Activated T-helper 2 cell treated with anti-CD3 and anti-CD28 coated beads, Interferon-gamma antibody, Interleukin-2, Interleukin-4, amounts not matched to agents 10 μg/mL and 5 μg/mL and 100 μg/mL, durations not matched to agents 14 hours and 24 hours and 36 hours (primary cell): ENCODE measurements around the gene RAB4A. TPM values are rescaled to one million over a fixed set of nuclear protein-coding genes. Genes with fewer than 3 reads are reported as not detected.

Experiments
- DNase-seq: peaks from one replicate; pipeline ENCODE4 v3.0.0; 2021; ENCODE audit warnings: low spot score
- H3K27ac Mint-ChIP-seq: one replicate; pipeline ENCODE4 v1.8.0; 2021; ENCODE audit warnings: mixed read lengths
- H3K27me3 Mint-ChIP-seq: one replicate; pipeline ENCODE4 v1.8.0; 2021; ENCODE audit warnings: low read depth, mixed read lengths
- H3K36me3 Mint-ChIP-seq: one replicate; pipeline ENCODE4 v1.8.0; 2021; ENCODE audit warnings: low read depth, mixed read lengths
- H3K4me1 Mint-ChIP-seq: one replicate; pipeline ENCODE4 v1.8.0; 2021; ENCODE audit warnings: low read depth, mixed read lengths
- H3K4me3 Mint-ChIP-seq: one replicate; pipeline ENCODE4 v1.8.0; 2021; ENCODE audit warnings: low read depth, mild to moderate bottlenecking, moderate library complexity, mixed read lengths
- H3K9me3 Mint-ChIP-seq: one replicate; pipeline ENCODE4 v1.8.0; 2021; ENCODE audit warnings: mixed read lengths
- intact Hi-C: fragments of 100-400 bp; cut with micrococcal nuclease; formaldehyde crosslinking; loops from one replicate; pipeline ENCODE4 v1.15.1; 2023
- total RNA-seq: library from RNA; stranded (reverse); gene quantifications from 2 replicates; pipeline ENCODE4 v1.2.3, GENCODE V29; 2022

The RAB4A gene
- total RNA-seq, 1 donor from 2014 or later = 25.7 TPM

- intact Hi-C loops = no loop called here
- Mint-ChIP-seq H3K9me3 (no peaks in the 10 kb centered on the region), H3K27me3 (peaks cover 35% of the 10 kb centered on the region), H3K4me3 (no peak overlapping the region), H3K4me1 (peaks cover 14% of the 10 kb centered on the region), H3K36me3 (no peaks in the 10 kb centered on the region), H3K27ac (no peak overlapping the region)
- DNase-seq = no peak
These were observed 39.8 kb upstream of the RAB4A start for GRCh38 chr1:229230893-229231753.

- intact Hi-C loops = no loop called here
- H3K36me3 Mint-ChIP-seq = no peaks in the 10 kb centered on the region
- H3K27me3 Mint-ChIP-seq = peaks cover 35% of the 10 kb centered on the region
- peaks cover 14% of the 10 kb centered on the region for H3K4me1 Mint-ChIP-seq
- no peak for DNase-seq
- no peak overlapping the region for H3K27ac Mint-ChIP-seq
- no peak overlapping the region for H3K4me3 Mint-ChIP-seq
- H3K9me3 Mint-ChIP-seq = no peaks in the 10 kb centered on the region
These were observed 39.2 kb upstream of the RAB4A start for GRCh38 chr1:229231754-229232119.

- Mint-ChIP-seq H3K27ac (no peak overlapping the region), H3K27me3 (peaks cover 35% of the 10 kb centered on the region), H3K4me1 (peaks cover 7% of the 10 kb centered on the region), H3K9me3 (no peaks in the 10 kb centered on the region), H3K4me3 (no peak overlapping the region), H3K36me3 (no peaks in the 10 kb centered on the region)
- intact Hi-C loops = no loop called here
- no peak for DNase-seq
These were observed 35.9 kb upstream of the RAB4A start for GRCh38 chr1:229234870-229235472.

DNA sequence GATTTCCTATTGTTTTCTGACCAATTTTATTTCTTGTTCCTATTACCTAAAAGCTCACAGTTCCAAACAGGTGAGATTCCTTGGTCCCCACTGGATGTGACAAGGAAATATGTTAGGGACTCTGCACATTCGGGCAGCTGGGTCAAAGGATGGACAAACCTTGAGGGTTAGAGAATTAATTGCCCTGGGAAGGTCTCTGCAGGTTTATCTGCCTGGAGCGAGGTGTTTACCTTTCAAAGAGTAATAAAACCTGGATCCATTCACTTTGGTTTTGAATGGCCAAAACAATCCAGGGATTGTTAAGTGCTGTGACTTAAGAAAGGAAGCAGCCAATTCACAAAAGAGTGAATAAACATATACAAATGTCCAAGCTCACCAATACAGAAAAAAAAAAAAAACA, 33.6 kb upstream of the RAB4A start:
- no peak for DNase-seq
- Mint-ChIP-seq H3K9me3 (no peaks in the 10 kb centered on the region), H3K27me3 (peaks cover 20% of the 10 kb centered on the region), H3K36me3 (no peaks in the 10 kb centered on the region), H3K4me3 (no peak overlapping the region), H3K27ac (no peak overlapping the region), H3K4me1 (peaks cover 2% of the 10 kb centered on the region)
- intact Hi-C loops = no loop called here

- no peak overlapping the region for H3K4me3 Mint-ChIP-seq
- H3K4me1 Mint-ChIP-seq = no peaks in the 10 kb centered on the region
- DNase-seq = no peak
- H3K36me3 Mint-ChIP-seq = no peaks in the 10 kb centered on the region
- intact Hi-C loops = no loop called here
- H3K27me3 Mint-ChIP-seq = peaks cover 17% of the 10 kb centered on the region
- H3K27ac Mint-ChIP-seq = no peak overlapping the region
- H3K9me3 Mint-ChIP-seq = peaks cover 3% of the 10 kb centered on the region
These were observed 32.7 kb upstream of the RAB4A start for GRCh38 chr1:229238231-229238630.

DNA sequence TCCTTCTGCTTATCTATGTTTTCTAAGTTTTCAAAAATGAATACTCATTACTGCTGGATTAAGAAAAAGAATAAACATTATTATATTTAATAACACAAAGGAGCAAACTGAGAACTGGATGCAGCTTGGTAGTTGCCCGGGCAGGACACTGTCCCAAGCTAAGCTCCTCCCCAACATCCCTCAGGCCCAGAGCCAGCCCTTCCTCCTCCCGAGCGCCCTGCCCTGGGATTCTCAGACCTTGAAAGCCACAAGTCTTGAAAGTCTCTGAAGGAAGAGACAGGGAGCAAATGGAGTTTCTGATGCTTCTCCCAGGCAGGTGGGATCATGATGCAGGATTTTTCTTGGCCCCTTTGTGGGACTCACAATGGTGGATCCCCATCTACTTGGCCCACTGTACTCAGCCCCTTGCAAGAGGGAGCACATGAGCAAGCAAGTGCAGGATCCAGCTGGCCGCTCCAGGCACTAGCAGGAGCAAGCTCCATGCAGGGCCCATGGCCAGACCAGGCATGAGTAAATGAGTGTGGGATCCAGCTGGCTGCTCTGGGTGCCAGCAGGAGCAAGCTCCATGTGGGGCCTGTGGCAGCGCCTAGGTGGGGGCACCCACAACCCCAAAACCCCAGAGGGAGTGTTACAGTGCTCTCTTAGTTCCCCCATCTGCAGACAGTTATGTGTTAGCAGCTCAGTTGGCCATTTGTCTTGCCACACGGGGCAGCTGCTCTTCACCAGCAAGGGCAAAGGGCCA, 32.1 kb upstream of the RAB4A start:
- Mint-ChIP-seq H3K27ac (no peak overlapping the region), H3K27me3 (peaks cover 16% of the 10 kb centered on the region), H3K9me3 (peaks cover 9% of the 10 kb centered on the region), H3K4me1 (no peaks in the 10 kb centered on the region), H3K36me3 (peaks cover 4% of the 10 kb centered on the region), H3K4me3 (no peak overlapping the region)
- DNase-seq = no peak
- intact Hi-C loops = no loop called here

DNA sequence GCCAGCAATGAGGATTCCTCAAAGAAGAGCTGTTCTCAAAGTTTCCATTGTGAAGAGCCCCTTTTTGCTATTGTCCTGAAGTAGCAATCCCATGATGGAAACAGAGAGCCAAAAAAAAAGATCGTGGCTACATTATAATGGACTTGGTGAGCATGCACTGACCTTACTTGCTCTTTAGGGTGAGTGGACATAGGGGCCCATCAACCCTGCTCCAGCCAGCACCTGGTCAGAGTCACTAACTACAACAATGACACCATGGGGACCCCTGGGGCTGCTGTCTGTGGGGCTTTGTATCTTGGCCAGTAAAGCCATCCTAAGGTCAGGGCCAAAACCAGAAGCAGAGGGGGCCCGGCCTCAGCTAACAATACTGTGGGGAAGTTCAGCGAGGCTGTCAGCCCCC, 30.4 kb upstream of the RAB4A start:
- H3K36me3 Mint-ChIP-seq = peaks cover 9% of the 10 kb centered on the region

GRCh38 chr1:229241390-229241789, 29.5 kb upstream of the RAB4A start:
- DNase-seq = no peak
- peaks cover 18% of the 10 kb centered on the region for H3K27me3 Mint-ChIP-seq
- no peak overlapping the region for H3K27ac Mint-ChIP-seq
- no peaks in the 10 kb centered on the region for H3K4me1 Mint-ChIP-seq
- H3K36me3 Mint-ChIP-seq = peaks cover 9% of the 10 kb centered on the region
- H3K9me3 Mint-ChIP-seq = peaks cover 17% of the 10 kb centered on the region
- intact Hi-C loops = no loop called here
- no peak overlapping the region for H3K4me3 Mint-ChIP-seq

More for the DNA sequence above, 30.4 kb upstream of the RAB4A start:
- Mint-ChIP-seq H3K27me3 (peaks cover 18% of the 10 kb centered on the region), H3K4me3 (no peak overlapping the region), H3K9me3 (peaks cover 17% of the 10 kb centered on the region), H3K27ac (no peak overlapping the region), H3K4me1 (no peaks in the 10 kb centered on the region)
- DNase-seq = no peak
- intact Hi-C loops = no loop called here

DNA sequence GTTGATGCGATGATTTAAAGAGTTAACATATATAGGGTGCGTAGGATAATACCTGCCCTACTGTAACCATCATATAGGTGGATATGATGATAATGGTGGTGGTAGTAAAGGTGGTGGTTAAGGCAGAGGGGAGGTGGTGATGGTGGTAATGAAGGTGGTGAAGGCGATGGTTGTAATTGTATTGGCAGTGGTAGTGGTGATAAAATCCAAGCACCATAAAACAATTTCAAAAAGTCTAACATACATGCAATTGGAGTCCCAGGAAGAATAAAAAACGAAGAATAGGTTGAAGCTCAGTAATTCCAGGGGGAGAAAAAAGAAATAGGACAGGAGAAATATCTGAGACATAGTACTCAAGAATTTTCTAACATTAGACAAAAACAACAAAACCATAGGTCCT, 27.3 kb upstream of the RAB4A start:
- peaks cover 12% of the 10 kb centered on the region for H3K27me3 Mint-ChIP-seq
- no peak overlapping the region for H3K4me3 Mint-ChIP-seq
- peaks cover 9% of the 10 kb centered on the region for H3K36me3 Mint-ChIP-seq
- H3K4me1 Mint-ChIP-seq = peaks cover under 1% of the 10 kb centered on the region
- intact Hi-C loops = no loop called here
- no peak overlapping the region for H3K27ac Mint-ChIP-seq
- peaks cover 17% of the 10 kb centered on the region for H3K9me3 Mint-ChIP-seq
- DNase-seq = no peak

- H3K4me3 Mint-ChIP-seq = no peak overlapping the region
- intact Hi-C loops = no loop called here
- peaks cover 5% of the 10 kb centered on the region for H3K4me1 Mint-ChIP-seq
- peaks cover 9% of the 10 kb centered on the region for H3K36me3 Mint-ChIP-seq
- H3K27me3 Mint-ChIP-seq = peaks cover 11% of the 10 kb centered on the region
- H3K9me3 Mint-ChIP-seq = peaks cover 17% of the 10 kb centered on the region
- no peak for DNase-seq
- H3K27ac Mint-ChIP-seq = no peak overlapping the region
These were observed 26.8 kb upstream of the RAB4A start for GRCh38 chr1:229244091-229244490.

- intact Hi-C loops = no loop called here
- Mint-ChIP-seq H3K4me3 (no peak overlapping the region), H3K9me3 (peaks cover 17% of the 10 kb centered on the region), H3K27me3 (peaks cover 9% of the 10 kb centered on the region), H3K36me3 (peaks cover 9% of the 10 kb centered on the region), H3K4me1 (peaks cover 26% of the 10 kb centered on the region), H3K27ac (no peak overlapping the region)
- DNase-seq = no peak
These were observed 23.0 kb upstream of the RAB4A start for GRCh38 chr1:229247871-229248270.

DNA sequence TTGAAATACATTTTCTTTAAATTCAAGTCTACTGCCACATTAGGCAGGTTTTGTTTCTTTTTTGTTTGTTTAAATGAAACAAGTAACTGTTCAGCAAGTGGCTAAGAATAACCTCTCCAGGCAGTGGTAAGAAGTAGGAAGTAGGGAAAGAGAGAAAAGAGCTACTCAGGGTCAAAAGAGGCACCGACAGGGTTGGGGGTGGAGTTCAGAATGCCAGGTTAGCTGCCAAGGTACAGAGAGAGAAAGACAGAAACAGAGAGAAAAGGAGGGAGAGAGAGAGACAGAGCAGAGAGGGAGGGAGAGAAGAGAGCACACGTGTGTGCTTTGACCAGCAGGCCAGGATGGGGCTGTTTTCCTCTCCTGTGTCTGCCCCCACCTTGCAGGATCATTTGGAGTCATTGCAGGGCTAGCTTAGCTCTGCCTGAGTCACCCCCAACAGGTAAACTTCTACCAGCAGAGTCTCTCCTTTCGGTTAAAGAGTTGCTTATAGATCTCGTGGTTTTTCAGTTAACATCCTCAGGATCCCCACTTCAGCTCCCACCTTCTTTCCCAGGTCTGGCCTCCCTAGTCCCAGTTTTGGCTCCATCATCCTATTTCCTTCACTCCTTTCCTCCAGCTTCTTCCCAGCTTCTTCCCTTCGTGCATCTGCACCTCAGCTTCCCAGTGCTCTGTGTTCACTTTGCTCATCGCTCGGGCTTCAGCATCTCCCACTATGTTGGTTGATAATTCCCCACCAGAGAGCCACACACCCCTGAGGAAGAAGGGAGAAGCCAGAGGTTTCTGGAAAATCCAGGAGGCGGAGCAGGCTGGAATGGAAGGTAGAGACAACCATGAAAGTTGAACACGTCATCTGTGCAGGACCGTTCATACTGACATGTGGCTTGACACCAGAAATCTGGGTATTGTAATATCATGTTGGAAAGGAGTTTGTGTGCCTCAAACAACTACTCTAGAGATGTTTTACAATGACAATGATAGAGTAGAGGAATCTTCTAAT, 21.8 kb upstream of the RAB4A start:
- Mint-ChIP-seq H3K4me1 (peaks cover 34% of the 10 kb centered on the region), H3K36me3 (peaks cover 3% of the 10 kb centered on the region), H3K4me3 (no peak overlapping the region), H3K27ac (no peak overlapping the region), H3K27me3 (peaks cover 6% of the 10 kb centered on the region), H3K9me3 (peaks cover 5% of the 10 kb centered on the region)
- no peak for DNase-seq
- intact Hi-C loops = no loop called here
